GM23338 (cell line): ENCODE data around the gene AKAP13. TPM values are rescaled to one million over a fixed set of nuclear protein-coding genes. Genes with fewer than 3 reads are reported as not detected.

Experiments used
- ATAC-seq: fragments of 200-7000 bp; cut with Tn5 transposase; 3 replicates; pipeline ENCODE4 v1.9.1; 2020
- DNase-seq: peaks from one replicate; pipeline ENCODE4 v3.0.0-alpha.2; 2015; ENCODE audit warnings: low spot score
- H2AFZ ChIP-seq: fragments of 200-600 bp; sonication (generic); 2 replicates; pipeline ENCODE4 v1.8.0; 2016; ENCODE audit warnings: antibody characterized with exemption, mild to moderate bottlenecking, moderate library complexity
- H3F3A ChIP-seq: fragments of 200-600 bp; sonication (generic); replicated peaks from 2 replicates; pipeline ENCODE4 v1.8.0; 2017; ENCODE audit warnings: antibody characterized with exemption, mixed run types, low read depth
- H3K27ac ChIP-seq: fragments of 200-600 bp; sonication (generic); 2 replicates; pipeline ENCODE4 v1.6.1; 2016; ENCODE audit warnings: low read depth
- H3K27me3 ChIP-seq: fragments of 200-600 bp; sonication (generic); 2 replicates; pipeline ENCODE4 v1.8.0; 2016; ENCODE audit warnings: mild to moderate bottlenecking, mixed run types, moderate library complexity; ENCODE audit not compliant: insufficient read depth
- H3K36me3 ChIP-seq: fragments of 200-600 bp; sonication (generic); 2 replicates; pipeline ENCODE4 v1.8.0; 2016; ENCODE audit warnings: mild to moderate bottlenecking; ENCODE audit not compliant: insufficient read depth
- H3K4me1 ChIP-seq: fragments of 200-600 bp; sonication (generic); 2 replicates; pipeline ENCODE4 v1.8.0; 2016; ENCODE audit warnings: mild to moderate bottlenecking, moderate library complexity; ENCODE audit not compliant: insufficient read depth
- H3K4me2 ChIP-seq: fragments of 200-600 bp; sonication (generic); 2 replicates; pipeline ENCODE4 v1.7.1; 2017; ENCODE audit warnings: mixed run types
- H3K4me3 ChIP-seq: fragments of 200-600 bp; sonication (generic); 2 replicates; pipeline ENCODE4 v1.6.1; 2016; ENCODE audit warnings: mixed run types
- H3K79me2 ChIP-seq: fragments of 200-600 bp; sonication (generic); replicated peaks from 2 replicates; pipeline ENCODE4 v1.8.0; 2017; ENCODE audit warnings: mild to moderate bottlenecking; ENCODE audit not compliant: insufficient read depth
- H3K9me2 ChIP-seq: fragments of 200-600 bp; sonication (generic); 2 replicates; pipeline ENCODE4 v1.8.0; 2017; ENCODE audit not compliant: insufficient read depth
- H4K20me1 ChIP-seq: fragments of 200-600 bp; sonication (generic); replicated peaks from 2 replicates; pipeline ENCODE4 v1.8.0; 2017; ENCODE audit warnings: mild to moderate bottlenecking; ENCODE audit not compliant: insufficient read depth
- H3K27ac Mint-ChIP-seq: 2 replicates; pipeline ENCODE4 v1.8.0; 2020; ENCODE audit warnings: inconsistent platforms, mild to moderate bottlenecking, moderate library complexity, mixed read lengths
- H3K27me3 Mint-ChIP-seq: 3 replicates; pipeline ENCODE4 v1.8.0; 2022; ENCODE audit warnings: low read depth, mild to moderate bottlenecking, moderate library complexity, mixed read lengths, inconsistent platforms; ENCODE audit not compliant: insufficient read depth, poor library complexity
- H3K36me3 Mint-ChIP-seq: 3 replicates; pipeline ENCODE4 v1.8.0; 2021; ENCODE audit warnings: low read depth, mild to moderate bottlenecking, inconsistent platforms, moderate library complexity, mixed read lengths
- H3K4me1 Mint-ChIP-seq: 3 replicates; pipeline ENCODE4 v1.8.0; 2020; ENCODE audit warnings: mild to moderate bottlenecking, inconsistent platforms, mixed read lengths
- H3K4me3 Mint-ChIP-seq: 3 replicates; pipeline ENCODE4 v1.8.0; 2021; ENCODE audit warnings: moderate library complexity, mild to moderate bottlenecking, inconsistent platforms, mixed read lengths
- H3K9me3 Mint-ChIP-seq: 3 replicates; pipeline ENCODE4 v1.8.0; 2020; ENCODE audit warnings: moderate library complexity, mild to moderate bottlenecking, inconsistent platforms, mixed read lengths
- CREB1 ChIP-seq: fragments of 250-450 bp; sonication (Bioruptor Pico); IDR thresholded peaks from 2 replicates; pipeline ENCODE4 v1.5.0; 2020; ENCODE audit warnings: low read depth, mild to moderate bottlenecking, moderate library complexity
- CTCF ChIP-seq, 2 experiments: fragments of 200-600 bp in 1 of 2; sonication (generic) in 1 of 2; conservative IDR thresholded peaks; 2 replicates each; pipeline versions ENCODE4 v1.5.1 to v1.6.1; 2016 to 2017; ENCODE audit warnings: antibody characterized with exemption in 2 of 2, low read depth in 2 of 2, mild to moderate bottlenecking in 2 of 2, moderate library complexity in 1 of 2
- ETS1 ChIP-seq: IDR thresholded peaks from 2 replicates; pipeline ENCODE4 v1.6.1; 2016; ENCODE audit warnings: antibody characterized with exemption
- EZH2 ChIP-seq: fragments of 200-600 bp; sonication (generic); IDR thresholded peaks from one replicate; pipeline ENCODE4 v1.8.0; 2017; ENCODE audit warnings: antibody characterized with exemption, mild to moderate bottlenecking, low read depth; ENCODE audit not compliant: unreplicated experiment
- EZH2phosphoT487 ChIP-seq: fragments of 200-600 bp; sonication (generic); IDR thresholded peaks from one replicate; pipeline ENCODE4 v1.8.1; 2018; ENCODE audit warnings: antibody characterized with exemption; ENCODE audit not compliant: unreplicated experiment
- JUNB ChIP-seq: IDR thresholded peaks from one replicate; pipeline ENCODE4 v1.6.1; 2016; ENCODE audit warnings: antibody characterized with exemption; ENCODE audit not compliant: unreplicated experiment
- NANOG ChIP-seq: IDR thresholded peaks from 2 replicates; pipeline ENCODE4 v1.6.1; 2016; ENCODE audit warnings: antibody characterized with exemption, borderline replicate concordance
- POLR2AphosphoS5 ChIP-seq: IDR thresholded peaks from 2 replicates; pipeline ENCODE4 v1.6.1; 2016; ENCODE audit warnings: antibody characterized with exemption, low read depth
- REST ChIP-seq: IDR thresholded peaks from one replicate; pipeline ENCODE4 v1.6.1; 2018; ENCODE audit warnings: antibody characterized with exemption; ENCODE audit not compliant: unreplicated experiment
- STAT1 ChIP-seq: IDR thresholded peaks from one replicate; pipeline ENCODE4 v1.6.1; 2016; ENCODE audit warnings: antibody characterized with exemption; ENCODE audit not compliant: unreplicated experiment
- ZNF114 ChIP-seq: fragments of 250-450 bp; sonication (Bioruptor Pico); IDR thresholded peaks from 2 replicates; pipeline ENCODE4 v1.5.0; 2020; ENCODE audit warnings: mild to moderate bottlenecking, moderate library complexity
- ZNF331 ChIP-seq: fragments of 250-450 bp; sonication (Bioruptor Pico); IDR thresholded peaks from 2 replicates; pipeline ENCODE4 v1.5.0; 2020; ENCODE audit warnings: low read depth, mild to moderate bottlenecking, moderate library complexity
- ZNF462 ChIP-seq: fragments of 250-450 bp; sonication (Bioruptor Pico); IDR thresholded peaks from 2 replicates; pipeline ENCODE4 v1.5.0; 2020; ENCODE audit warnings: mild to moderate bottlenecking, moderate library complexity
- polyA plus RNA-seq: library from polyadenylated mRNA; unstranded; fragments of >200 nt; fragmentation: Nextera tagmentation; extraction: Ambion mirVana; gene quantifications from 2 replicates; pipeline ENCODE4 v1.2.1, GENCODE V29; 2016
- total RNA-seq: library from RNA; depleted of rRNA; stranded (reverse); fragments of >200 nt; shearing (Covaris generic); gene quantifications from 2 replicates; pipeline ENCODE4 v1.2.3, GENCODE V29; 2014

AKAP13 gene
- total and polyA plus RNA-seq, 2 experiments from 2014 or later, result 46.2 to 60.7 TPM

GRCh38 chr15:85672332-85673084, 292.1 kb downstream of the AKAP13 start:
- Histone ChIP-seq H3K4me2 (no peak overlapping the region), H4K20me1 (no peaks in the 10 kb centered on the region), H3F3A (no peaks in the 10 kb centered on the region), H2AFZ (no peak overlapping the region), H3K9me2 (no peaks in the 10 kb centered on the region), H3K4me3 (no peak overlapping the region), H3K27me3 (no peaks in the 10 kb centered on the region), H3K36me3 (no peaks in the 10 kb centered on the region), H3K79me2 (no peaks in the 10 kb centered on the region), H3K4me1 (no peaks in the 10 kb centered on the region), H3K27ac (no peak overlapping the region)
- Mint-ChIP-seq H3K36me3 (peaks cover 18% of the 10 kb centered on the region; the same call in 2 of the 3 replicates), H3K27me3 (peaks cover 2% of the 10 kb centered on the region), H3K4me3 (no peak overlapping the region), H3K27ac (no peak overlapping the region), H3K9me3 (no peaks in the 10 kb centered on the region), H3K4me1 (no peaks in the 10 kb centered on the region)
- DNase-seq (no peak), ATAC-seq (no peak)
- no peak for TF ChIP-seq POLR2AphosphoS5
- no peak for TF ChIP-seq REST
- TF ChIP-seq ZNF462, result no peak
- TF ChIP-seq EZH2, result no peak
- TF ChIP-seq NANOG, result no peak
- no peak for TF ChIP-seq ZNF331
- no peak for TF ChIP-seq CTCF (conservative IDR thresholded peaks at IDR 0.05; ENCODE audit: low read depth in 2 of 2)
- TF ChIP-seq CREB1 (CRISPR knock-in tag), result no peak
- TF ChIP-seq ETS1, result no peak
- no peak for TF ChIP-seq STAT1
- no peak for TF ChIP-seq JUNB
- TF ChIP-seq ZNF114 (CRISPR knock-in tag), result no peak
- no peak for TF ChIP-seq EZH2phosphoT487
